Bronchial smooth muscle cell (primary cell): Measurements from ENCODE around the gene OR51G2. TPM values are rescaled to one million over a fixed set of nuclear protein-coding genes. Genes with fewer than 3 reads are reported as not detected.

Experiments
- total RNA-seq: library from RNA; depleted of rRNA; stranded (reverse); fragments of >200 nt; gene quantifications from 2 replicates; pipeline ENCODE4 v1.2.1, GENCODE V29; 2014

Gene OR51G2
- total RNA-seq: not detected in 2 replicates

GRCh38 chr11:4919250-4919649 lies at the start of gene OR51G2:
TSS of gene OR51G2 (minus strand) at chr11:4919350. CDS start at chr11:4915663, 3,687 bp downstream.

GRCh38 chr11:4955613-4956012 lies 36.5 kb upstream of the OR51G2 start, which contains the start of gene OR51A2:
TSS of gene OR51A2 (minus strand) at chr11:4955713. CDS start at chr11:4955713, 0 bp downstream.

DNA sequence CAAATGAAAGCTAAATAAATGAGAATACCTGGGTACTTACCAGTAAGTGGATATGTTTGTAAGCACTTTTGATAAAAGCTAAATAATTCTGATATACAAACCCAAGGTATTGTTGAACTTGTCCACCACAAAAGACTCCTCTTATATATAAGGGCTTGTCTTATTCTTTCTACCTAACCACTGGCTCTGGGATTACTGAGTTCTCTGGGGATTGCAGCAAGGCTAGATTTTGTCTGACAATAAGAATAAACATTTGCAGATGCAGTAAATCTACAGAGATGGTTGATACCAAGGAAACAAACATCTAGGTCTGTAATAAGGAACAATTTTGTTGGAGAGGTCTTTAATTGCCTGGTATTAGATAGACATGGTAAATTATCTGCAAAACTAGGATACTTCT lies 28.4 kb upstream of the OR51G2 start, which contains the start of gene OR51A4:
OR51A4 (minus strand) TSS at position 101 of the 400 bp plus-strand sequence. CDS start 505 bp downstream, outside the sequence.

GRCh38 chr11:4924239-4924638 lies 5.1 kb upstream of the OR51G2 start, which contains the start of gene OR51G1:
TSS of gene OR51G1 (minus strand) at chr11:4924339. CDS start at chr11:4924339, 0 bp downstream.

DNA sequence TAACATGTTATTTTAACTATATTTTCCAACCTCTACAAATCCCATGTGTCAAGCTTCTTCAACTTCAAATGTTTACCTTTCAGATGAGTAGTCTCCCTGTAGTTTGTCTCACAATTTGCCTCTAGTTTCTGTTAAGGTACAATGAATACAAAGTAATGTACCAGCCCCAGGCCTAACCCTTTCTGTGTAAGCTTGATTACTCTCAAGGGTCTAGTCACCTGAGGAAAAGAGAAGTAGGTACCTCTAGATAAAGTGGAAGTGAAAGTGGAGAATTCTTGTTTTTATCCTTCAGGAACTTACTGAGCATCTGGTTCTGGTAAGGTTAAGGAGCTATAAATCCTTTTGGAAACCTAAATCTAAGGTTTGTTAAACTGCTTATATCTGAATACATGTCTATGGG lies 15.7 kb downstream of the OR51G2 start, which contains the start of gene OR51A7:
OR51A7 (plus strand) TSS at position 300 of the 400 bp plus-strand sequence. CDS start 3,587 bp downstream, outside the sequence.

GRCh38 chr11:4881860-4882500 lies 37.2 kb downstream of the OR51G2 start, which contains the start of gene OR51T1:
TSS of gene OR51T1 (plus strand) at chr11:4881900. CDS start at chr11:4881900, 0 bp downstream.

Other genes with a start within 250 kb of the OR51G2 start
- under 0.01 TPM in 1 of 2 replicates, not detected in the other for gene OR51E2, start 221.5 kb downstream of the OR51G2 start, total RNA-seq
- not detected in 2 replicates for gene MMP26, start 214.6 kb downstream of the OR51G2 start, total RNA-seq
- gene OR51F1, start 149.4 kb downstream of the OR51G2 start, total RNA-seq: not detected in 2 replicates
- not detected in 2 replicates for gene OR52R1, start 115.0 kb downstream of the OR51G2 start, total RNA-seq
- gene OR51F2, start 98.0 kb downstream of the OR51G2 start, total RNA-seq: not detected in 2 replicates
- not detected in 2 replicates for gene OR51S1, start 70.1 kb downstream of the OR51G2 start, total RNA-seq
- gene OR51T1, start 37.5 kb downstream of the OR51G2 start, total RNA-seq: not detected in 2 replicates
- gene OR51A7, start 15.6 kb downstream of the OR51G2 start, total RNA-seq: not detected in 2 replicates
- gene OR51G1, start 5.0 kb upstream of the OR51G2 start, total RNA-seq: not detected in 2 replicates
- not detected in 2 replicates for gene OR51A4, start 28.3 kb upstream of the OR51G2 start, total RNA-seq
- not detected in 2 replicates for gene OR51A2, start 36.4 kb upstream of the OR51G2 start, total RNA-seq
- gene OR51L1, start 75.5 kb upstream of the OR51G2 start, total RNA-seq: not detected in 2 replicates
- gene OR52J3, start 127.2 kb upstream of the OR51G2 start, total RNA-seq: not detected in 2 replicates
- gene OR52E2, start 140.3 kb upstream of the OR51G2 start, total RNA-seq: not detected in 2 replicates
- gene OR52E1, start 150.2 kb upstream of the OR51G2 start, total RNA-seq: 0.16 TPM in 1 of 2 replicates, not detected in the other
- not detected in 2 replicates for gene OR52A5, start 219.0 kb upstream of the OR51G2 start, total RNA-seq
- not detected in 2 replicates for gene OR52A1, start 235.4 kb upstream of the OR51G2 start, total RNA-seq